ENCODE results near the gene KCNB1. TPM values are rescaled to one million over a fixed set of nuclear protein-coding genes. Genes with fewer than 3 reads are reported as not detected.

KCNB1 gene
- total RNA-seq, 1 donor = not detected

GRCh38 chr20:49459684-49460083 lies 22.8 kb downstream of the KCNB1 start:
- no peak overlapping the region for H3K4me3 ChIP-seq (ENCODE audit: low read depth, low read length)
- DNase-seq (ENCODE audit: low read depth) = no peak
- TF ChIP-seq CTCF (IDR thresholded peaks at IDR 0.05; ENCODE audit: insufficient read depth, low read depth, low read length) = no peak

- DNase-seq (ENCODE audit: low read depth) = no peak
- no peak for TF ChIP-seq CTCF (IDR thresholded peaks at IDR 0.05; ENCODE audit: insufficient read depth, low read depth, low read length)
- no peak overlapping the region for H3K4me3 ChIP-seq (ENCODE audit: low read depth, low read length)
These were observed 25.0 kb downstream of the KCNB1 start for GRCh38 chr20:49457444-49457843.

- TF ChIP-seq CTCF (IDR thresholded peaks at IDR 0.05; ENCODE audit: insufficient read depth, low read depth, low read length) = no peak
- no peak overlapping the region for H3K4me3 ChIP-seq (ENCODE audit: low read depth, low read length)
- no peak for DNase-seq (ENCODE audit: low read depth)
These were observed 25.8 kb downstream of the KCNB1 start for GRCh38 chr20:49456646-49457045.

GRCh38 chr20:49455691-49456090 lies 26.8 kb downstream of the KCNB1 start:
- no peak for TF ChIP-seq CTCF (IDR thresholded peaks at IDR 0.05; ENCODE audit: insufficient read depth, low read depth, low read length)
- no peak overlapping the region for H3K4me3 ChIP-seq (ENCODE audit: low read depth, low read length)
- no peak for DNase-seq (ENCODE audit: low read depth)

GRCh38 chr20:49452011-49452482 lies 30.4 kb downstream of the KCNB1 start:
- TF ChIP-seq CTCF (IDR thresholded peaks at IDR 0.05; ENCODE audit: insufficient read depth, low read depth, low read length) = no peak
- no peak overlapping the region for H3K4me3 ChIP-seq (ENCODE audit: low read depth, low read length)
- DNase-seq (ENCODE audit: low read depth) = no peak

- no peak for TF ChIP-seq CTCF (IDR thresholded peaks at IDR 0.05; ENCODE audit: insufficient read depth, low read depth, low read length)
- DNase-seq (ENCODE audit: low read depth) = no peak
- no peak overlapping the region for H3K4me3 ChIP-seq (ENCODE audit: low read depth, low read length)
These were observed 32.2 kb downstream of the KCNB1 start for GRCh38 chr20:49450281-49450721.

- H3K4me3 ChIP-seq (ENCODE audit: low read depth, low read length) = no peak overlapping the region
- no peak for DNase-seq (ENCODE audit: low read depth)
- TF ChIP-seq CTCF (IDR thresholded peaks at IDR 0.05; ENCODE audit: insufficient read depth, low read depth, low read length) = no peak
These were observed 33.6 kb downstream of the KCNB1 start for GRCh38 chr20:49448917-49449316.

Measured in fibroblast of villous mesenchyme (primary cell).